GM19240 (cell line): Measurements from ENCODE around the gene ZNF513.

Experiments used
- DNase-seq: peaks from one replicate; pipeline ENCODE4 v3.0.0; 2011; ENCODE audit warnings: low spot score; ENCODE audit not compliant: insufficient read length

Gene ZNF513

GRCh38 chr2:27381577-27382181 is 1.1 kb upstream of the ZNF513 start:
- no peak for DNase-seq

- peak; percentile 41 for DNase-seq
Measured at GRCh38 chr2:27379836-27380625, 503 bp downstream of the ZNF513 start.

DNA sequence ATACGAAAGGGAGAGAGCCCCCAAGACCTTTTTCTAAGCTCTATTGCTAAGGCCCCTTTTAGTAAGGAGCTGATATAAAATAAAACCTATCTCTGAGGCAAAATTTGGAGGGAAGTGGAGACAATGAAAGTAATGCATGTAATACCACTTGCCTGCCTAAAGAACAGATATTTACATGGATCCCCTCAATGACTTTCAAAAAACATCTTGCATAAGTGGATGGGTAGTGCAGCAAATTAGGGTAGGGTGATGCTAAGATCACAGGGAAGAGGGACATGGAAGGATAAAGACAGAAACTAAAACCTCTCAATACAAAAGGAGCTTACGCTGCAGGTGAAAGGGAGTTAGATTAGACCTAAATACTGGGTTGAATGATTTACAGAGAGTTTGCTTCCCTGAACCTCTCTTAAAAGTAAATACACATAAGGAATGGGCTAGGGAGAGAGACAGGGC is 1.1 kb downstream of the ZNF513 start:
- no peak for DNase-seq

DNA sequence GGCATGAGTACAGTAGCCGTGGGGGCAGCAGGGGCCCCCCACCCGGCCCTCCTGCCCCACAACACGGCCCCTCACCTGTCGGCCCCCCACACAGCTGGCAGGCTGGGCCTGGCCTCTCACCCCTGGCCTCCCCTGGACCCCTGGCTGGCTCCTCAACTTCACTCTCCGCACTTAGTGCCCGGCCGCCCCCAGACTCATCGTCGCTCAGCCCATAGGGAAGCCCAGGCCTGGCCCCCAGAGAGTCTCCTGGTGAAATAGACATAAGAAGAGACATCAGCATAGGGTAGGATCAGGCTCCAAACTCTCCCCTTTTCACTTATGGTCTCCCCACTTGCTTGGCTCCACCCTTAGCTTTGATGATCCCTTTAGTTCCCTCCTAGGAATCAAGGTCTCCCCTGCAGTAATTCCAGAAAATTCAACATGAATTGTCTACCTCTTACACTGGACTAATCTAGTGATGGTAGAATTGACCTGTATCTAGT is 1.7 kb downstream of the ZNF513 start:
- DNase-seq = no peak

GRCh38 chr2:27378096-27378808 is 2.3 kb downstream of the ZNF513 start:
- DNase-seq = no peak

- DNase-seq = no peak
Measured at GRCh38 chr2:27377618-27378095, 2.9 kb downstream of the ZNF513 start.

- no peak for DNase-seq
Measured at GRCh38 chr2:27376866-27377617, 3.5 kb downstream of the ZNF513 start.

- no peak for DNase-seq
Measured at GRCh38 chr2:27376151-27376865, 4.2 kb downstream of the ZNF513 start.

DNA sequence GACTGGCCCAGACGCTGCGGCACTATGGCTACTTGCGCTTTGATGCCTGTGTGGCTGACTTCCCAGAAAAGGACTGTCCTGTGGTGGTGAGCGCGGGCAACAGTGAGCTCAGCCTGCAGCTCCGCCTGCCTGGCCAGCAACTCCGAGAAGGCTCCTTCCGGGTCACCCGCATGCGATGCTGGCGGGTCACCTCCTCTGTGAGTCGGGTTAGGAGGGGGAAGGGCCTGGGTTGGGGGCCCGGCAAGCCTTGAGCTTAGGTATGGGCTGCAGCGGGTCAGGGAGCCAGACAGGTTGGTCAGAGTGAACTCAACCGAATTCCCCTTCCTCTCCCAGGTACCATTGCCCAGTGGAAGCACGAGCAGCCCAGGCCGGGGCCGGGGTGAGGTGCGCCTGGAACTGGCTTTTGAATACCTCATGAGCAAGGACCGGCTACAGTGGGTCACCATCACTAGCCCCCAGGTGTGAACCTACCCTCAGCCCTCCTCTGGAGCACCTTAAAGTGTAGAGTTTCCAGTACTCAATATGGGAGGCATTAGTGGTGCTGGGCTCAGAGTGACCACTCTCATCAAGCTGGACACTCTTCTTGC is 4.9 kb downstream of the ZNF513 start:
- DNase-seq = no peak

- no peak for DNase-seq
Measured at GRCh38 chr2:27373567-27373966, 7.0 kb downstream of the ZNF513 start.

DNA sequence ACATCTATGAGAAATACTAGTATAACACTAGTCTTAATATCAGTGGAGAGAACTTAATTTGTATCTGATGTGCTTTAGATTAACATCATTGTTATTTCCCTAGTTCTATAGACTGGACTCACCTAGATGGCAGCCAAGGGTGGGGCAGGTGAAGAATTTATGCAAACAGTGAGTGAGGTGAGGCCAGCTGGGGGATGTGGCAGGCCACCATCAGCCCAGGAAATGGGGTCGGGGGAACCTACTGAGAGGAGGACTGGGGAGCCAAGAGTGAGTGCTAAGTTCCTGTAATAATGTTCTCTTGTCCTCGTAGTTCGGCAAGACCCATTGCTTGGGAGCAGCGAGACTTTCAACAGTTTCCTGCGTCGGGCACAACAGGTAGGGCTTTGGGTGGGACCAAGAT is 7.6 kb downstream of the ZNF513 start:
- DNase-seq = no peak

- no peak for DNase-seq
Measured at GRCh38 chr2:27370816-27371620, 9.5 kb downstream of the ZNF513 start.

GRCh38 chr2:27370026-27370815 is 10.3 kb downstream of the ZNF513 start, which contains the start of the genes EIF2B4 and SNX17:
Gene EIF2B4 (minus strand): TSS chr2:27370338. CDS start chr2:27370314, 24 bp downstream.
Gene SNX17 (plus strand): TSS chr2:27370616. CDS start chr2:27370744, 128 bp downstream.
- peak; percentile 92 for DNase-seq

DNA sequence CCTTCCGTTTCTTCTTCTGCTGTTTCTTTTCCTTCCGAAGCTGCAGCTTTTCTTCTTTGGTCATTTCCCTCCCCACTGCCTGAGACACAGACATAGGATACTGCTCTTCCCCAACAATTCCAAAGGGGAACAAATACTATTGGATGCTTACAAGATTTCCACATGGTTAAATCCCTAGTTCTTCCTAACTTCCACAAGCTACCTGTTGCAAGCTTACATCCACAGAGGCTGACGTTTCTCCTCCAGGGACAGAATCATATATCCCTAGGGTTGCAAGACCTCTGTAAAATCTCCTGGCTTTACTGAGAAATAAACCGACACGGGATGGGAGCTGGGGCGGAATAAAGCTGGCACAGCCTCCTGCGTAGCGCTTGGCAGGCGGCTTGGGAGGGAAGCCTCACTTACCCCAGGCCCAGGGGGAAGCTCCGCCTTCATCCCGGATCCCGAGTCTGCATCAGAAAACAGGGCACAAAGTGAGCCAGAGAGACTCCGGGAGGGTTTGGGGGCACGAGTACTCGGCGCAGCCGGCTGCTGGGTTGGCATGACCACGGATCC is 11.0 kb downstream of the ZNF513 start:
- no peak for DNase-seq

- no peak for DNase-seq
Measured at GRCh38 chr2:27363933-27364332, 16.6 kb downstream of the ZNF513 start.

DNA sequence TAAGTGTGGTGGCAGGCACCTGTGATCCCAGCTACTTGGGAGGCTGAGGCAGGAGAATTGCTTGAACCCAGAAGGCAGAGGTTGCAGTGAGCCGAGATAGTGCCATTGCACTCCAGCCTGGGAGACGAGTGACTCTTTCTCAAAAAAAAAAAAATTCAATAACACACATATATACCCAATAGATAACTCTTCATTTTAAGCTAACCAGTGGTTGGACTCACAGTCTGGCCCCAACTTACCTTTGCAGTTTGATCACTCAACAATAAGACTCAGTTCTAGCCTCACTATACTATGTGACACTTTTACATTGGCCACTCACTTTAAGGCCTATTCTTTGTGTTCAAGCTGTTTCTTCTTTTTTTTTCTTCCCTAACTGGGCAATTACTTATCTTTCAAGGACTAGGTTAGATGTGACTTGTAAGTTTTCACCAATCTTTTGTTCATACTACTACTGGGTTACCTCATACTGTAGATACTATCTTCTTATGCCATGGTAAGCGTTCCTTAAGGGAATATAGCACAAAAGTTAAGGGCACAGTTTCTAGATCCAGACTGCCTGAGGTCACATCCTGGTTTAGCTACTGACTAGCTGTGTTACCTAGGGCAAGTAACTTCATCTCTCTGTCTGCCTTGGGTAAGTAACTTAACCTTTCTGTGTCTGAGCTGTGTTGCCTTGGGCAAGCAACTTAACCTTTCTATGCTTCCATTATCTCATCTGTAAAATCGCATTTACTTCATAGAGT is 17.7 kb downstream of the ZNF513 start:
- no peak for DNase-seq
